ENCODE data around the gene DLK1.

The DLK1 gene

DNA sequence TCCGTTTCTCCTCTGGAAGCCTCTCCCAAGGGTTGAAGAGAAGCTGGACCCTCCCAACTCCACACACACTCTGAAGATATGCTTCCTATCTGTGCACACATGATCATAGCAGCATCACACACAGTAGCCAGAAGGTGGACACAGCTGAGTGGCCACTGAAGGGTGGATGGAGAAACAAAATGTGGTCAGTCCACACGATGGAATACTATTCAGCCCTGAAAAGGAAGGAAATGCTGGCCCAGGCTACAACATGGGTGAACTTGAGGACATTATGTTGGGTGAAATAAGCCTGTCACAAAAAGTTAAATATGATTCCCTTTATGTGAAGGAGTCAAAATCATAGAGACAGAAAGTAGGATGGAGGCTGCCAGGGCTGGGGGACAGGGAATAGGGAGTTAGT lies 43.9 kb upstream of the DLK1 start:
- H3K9me3 ChIP-seq (ENCODE audit: low read depth, low read length): no peaks in the 10 kb centered on the region
- no peak overlapping the region for H3K4me3 ChIP-seq
- no peak for DNase-seq (ENCODE audit: low read depth, low spot score)
- H3K9ac ChIP-seq (ENCODE audit: insufficient read length): no peak overlapping the region
- no peak for TF ChIP-seq FOXP2 (optimal IDR thresholded peaks at IDR 0.05; ENCODE audit: control extremely low read depth, extremely low read length, insufficient read depth)
- TF ChIP-seq POLR2AphosphoS5 (IDR thresholded peaks at IDR 0.05; ENCODE audit: borderline replicate concordance, low read depth, low read length): no peak
- no peak for TF ChIP-seq EZH2 (IDR thresholded peaks at IDR 0.05)
- no peaks in the 10 kb centered on the region for H3K36me3 ChIP-seq (ENCODE audit: insufficient read depth, low read length)
- H3K27ac ChIP-seq: no peak overlapping the region

DNA sequence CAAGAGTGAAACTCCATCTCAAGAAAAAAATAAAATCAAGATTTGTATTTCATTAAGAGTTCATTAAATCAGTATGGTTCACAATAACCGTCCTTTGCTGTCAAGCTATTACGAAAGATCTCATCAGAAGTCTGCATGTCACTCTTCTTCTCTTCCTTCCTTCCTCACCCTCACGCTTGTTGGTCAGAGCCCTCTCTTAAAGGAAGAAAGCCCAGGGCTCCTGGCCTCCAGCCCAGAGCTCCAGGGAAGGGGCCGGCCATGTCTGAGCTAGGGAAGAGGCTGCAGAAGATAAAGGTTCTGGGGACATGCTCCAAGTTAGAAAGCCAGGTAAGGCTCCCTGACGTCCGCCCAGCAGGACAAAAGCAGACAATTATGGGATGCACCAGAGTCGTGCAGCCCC lies 43.1 kb upstream of the DLK1 start:
- TF ChIP-seq FOXP2 (optimal IDR thresholded peaks at IDR 0.05; ENCODE audit: control extremely low read depth, extremely low read length, insufficient read depth) (no peak), POLR2AphosphoS5 (IDR thresholded peaks at IDR 0.05; ENCODE audit: borderline replicate concordance, low read depth, low read length) (no peak), EZH2 (IDR thresholded peaks at IDR 0.05) (no peak)
- no peak overlapping the region for H3K9ac ChIP-seq (ENCODE audit: insufficient read length)
- no peak for DNase-seq (ENCODE audit: low read depth, low spot score)
- no peaks in the 10 kb centered on the region for H3K9me3 ChIP-seq (ENCODE audit: low read depth, low read length)
- no peak overlapping the region for H3K27ac ChIP-seq
- no peaks in the 10 kb centered on the region for H3K36me3 ChIP-seq (ENCODE audit: insufficient read depth, low read length)
- no peak overlapping the region for H3K4me3 ChIP-seq

DNA sequence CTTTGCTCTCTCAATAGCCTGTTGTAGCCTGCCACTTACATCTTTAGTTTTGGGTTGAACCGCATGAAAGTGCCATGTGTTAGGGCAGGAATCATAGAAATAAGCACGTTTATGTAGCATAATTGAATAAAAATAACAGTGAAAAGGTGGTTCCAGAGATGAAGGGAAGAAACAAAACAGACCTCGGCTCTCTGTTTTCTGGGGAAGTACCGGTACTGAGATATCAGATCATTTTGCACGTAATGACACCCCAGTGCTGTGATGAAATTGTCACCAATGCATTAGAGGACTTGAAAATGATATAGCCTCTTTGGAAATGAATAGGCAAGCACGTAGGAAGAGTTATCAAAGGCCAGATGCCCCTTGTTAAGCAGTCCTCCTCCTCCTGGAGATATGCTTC lies 42.5 kb upstream of the DLK1 start:
- no peaks in the 10 kb centered on the region for H3K36me3 ChIP-seq (ENCODE audit: insufficient read depth, low read length)
- H3K9ac ChIP-seq (ENCODE audit: insufficient read length): no peak overlapping the region
- peak overlapping the region; percentile 8; the same call in 1 of the 2 replicates for H3K27ac ChIP-seq
- no peaks in the 10 kb centered on the region for H3K9me3 ChIP-seq (ENCODE audit: low read depth, low read length)
- no peak for DNase-seq (ENCODE audit: low read depth, low spot score)
- H3K4me3 ChIP-seq: no peak overlapping the region
- TF ChIP-seq FOXP2 (optimal IDR thresholded peaks at IDR 0.05; ENCODE audit: control extremely low read depth, extremely low read length, insufficient read depth): no peak
- no peak for TF ChIP-seq EZH2 (IDR thresholded peaks at IDR 0.05)
- no peak for TF ChIP-seq POLR2AphosphoS5 (IDR thresholded peaks at IDR 0.05; ENCODE audit: borderline replicate concordance, low read depth, low read length)

- Histone ChIP-seq H3K9ac (ENCODE audit: insufficient read length) (no peak overlapping the region), H3K4me3 (no peak overlapping the region), H3K9me3 (ENCODE audit: low read depth, low read length) (no peaks in the 10 kb centered on the region), H3K27ac (no peak overlapping the region), H3K36me3 (ENCODE audit: insufficient read depth, low read length) (no peaks in the 10 kb centered on the region)
- TF ChIP-seq EZH2 (IDR thresholded peaks at IDR 0.05) (no peak), POLR2AphosphoS5 (IDR thresholded peaks at IDR 0.05; ENCODE audit: borderline replicate concordance, low read depth, low read length) (no peak), FOXP2 (optimal IDR thresholded peaks at IDR 0.05; ENCODE audit: control extremely low read depth, extremely low read length, insufficient read depth) (no peak)
- no peak for DNase-seq (ENCODE audit: low read depth, low spot score)
These were observed 41.7 kb upstream of the DLK1 start for GRCh38 chr14:100684961-100685360.

DNA sequence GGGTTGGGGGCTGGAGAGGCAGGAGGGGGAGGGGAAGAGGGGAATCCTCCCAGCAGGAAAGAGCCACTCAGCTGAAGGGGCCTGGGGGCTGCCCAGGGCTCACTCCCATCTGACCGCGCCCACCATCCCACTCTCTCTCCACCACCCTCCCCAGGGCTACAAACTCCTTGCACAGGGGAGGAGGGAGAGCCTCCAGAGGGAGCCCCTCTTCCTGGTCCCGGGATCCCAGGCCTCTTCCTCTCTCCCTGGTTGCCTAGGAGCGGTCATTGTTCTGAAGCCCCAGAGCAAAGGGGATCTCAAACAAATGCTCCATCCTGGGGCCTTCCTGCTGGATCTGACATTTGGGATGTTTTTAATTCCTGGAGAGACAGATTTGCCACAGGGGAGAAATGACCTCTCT lies 39.8 kb upstream of the DLK1 start:
- Histone ChIP-seq H3K27ac (no peak overlapping the region), H3K9me3 (ENCODE audit: low read depth, low read length) (no peaks in the 10 kb centered on the region), H3K4me3 (no peak overlapping the region), H3K9ac (ENCODE audit: insufficient read length) (no peak overlapping the region), H3K36me3 (ENCODE audit: insufficient read depth, low read length) (no peaks in the 10 kb centered on the region)
- no peak for DNase-seq (ENCODE audit: low read depth, low spot score)
- no peak for TF ChIP-seq FOXP2 (optimal IDR thresholded peaks at IDR 0.05; ENCODE audit: control extremely low read depth, extremely low read length, insufficient read depth)
- no peak for TF ChIP-seq POLR2AphosphoS5 (IDR thresholded peaks at IDR 0.05; ENCODE audit: borderline replicate concordance, low read depth, low read length)
- TF ChIP-seq EZH2 (IDR thresholded peaks at IDR 0.05): no peak

- no peak overlapping the region for H3K27ac ChIP-seq
These were observed 39.3 kb upstream of the DLK1 start for GRCh38 chr14:100687386-100687785.

DNA sequence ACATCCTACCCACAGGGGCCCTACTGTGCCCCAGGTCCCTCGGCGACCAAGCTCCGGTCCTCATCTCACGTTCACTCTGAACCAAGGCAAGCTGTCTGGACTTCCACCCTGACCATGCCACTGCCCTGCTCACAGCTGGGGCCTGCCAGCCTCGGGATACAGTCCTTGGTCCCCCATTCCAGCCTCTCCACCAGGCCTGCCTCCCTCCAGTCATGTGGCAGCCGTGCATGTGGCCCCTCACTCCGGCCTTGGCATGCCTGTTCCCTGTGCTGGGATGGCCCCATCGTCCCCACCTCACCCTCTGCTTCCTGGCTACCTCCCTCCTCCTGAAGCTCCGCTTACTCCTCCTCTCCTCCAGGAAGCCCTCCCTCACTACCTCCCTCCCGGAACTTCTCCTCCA lies 38.6 kb upstream of the DLK1 start:
- H3K4me3 ChIP-seq: no peak overlapping the region

More at GRCh38 chr14:100687386-100687785, 39.3 kb upstream of the DLK1 start:
- H3K36me3 ChIP-seq (ENCODE audit: insufficient read depth, low read length): no peaks in the 10 kb centered on the region
- no peak for TF ChIP-seq FOXP2 (optimal IDR thresholded peaks at IDR 0.05; ENCODE audit: control extremely low read depth, extremely low read length, insufficient read depth)
- TF ChIP-seq POLR2AphosphoS5 (IDR thresholded peaks at IDR 0.05; ENCODE audit: borderline replicate concordance, low read depth, low read length): no peak
- no peak for TF ChIP-seq EZH2 (IDR thresholded peaks at IDR 0.05)
- H3K9me3 ChIP-seq (ENCODE audit: low read depth, low read length): no peaks in the 10 kb centered on the region
- DNase-seq (ENCODE audit: low read depth, low spot score): no peak
- no peak overlapping the region for H3K9ac ChIP-seq (ENCODE audit: insufficient read length)
- H3K4me3 ChIP-seq: no peak overlapping the region

GRCh38 chr14:100688598-100689461 lies 37.9 kb upstream of the DLK1 start:
- Histone ChIP-seq H3K9me3 (ENCODE audit: low read depth, low read length) (no peaks in the 10 kb centered on the region), H3K36me3 (ENCODE audit: insufficient read depth, low read length) (no peaks in the 10 kb centered on the region), H3K9ac (ENCODE audit: insufficient read length) (no peak overlapping the region), H3K4me3 (no peak overlapping the region), H3K27ac (peak overlapping the region; percentile 43; the same call in 1 of the 2 replicates)
- DNase-seq (ENCODE audit: low read depth, low spot score): no peak
- no peak for TF ChIP-seq FOXP2 (optimal IDR thresholded peaks at IDR 0.05; ENCODE audit: control extremely low read depth, extremely low read length, insufficient read depth)

More for the DNA sequence above, 38.6 kb upstream of the DLK1 start:
- Histone ChIP-seq H3K36me3 (ENCODE audit: insufficient read depth, low read length) (no peaks in the 10 kb centered on the region), H3K9ac (ENCODE audit: insufficient read length) (no peak overlapping the region), H3K9me3 (ENCODE audit: low read depth, low read length) (no peaks in the 10 kb centered on the region), H3K27ac (no peak overlapping the region)
- no peak for DNase-seq (ENCODE audit: low read depth, low spot score)
- TF ChIP-seq EZH2 (IDR thresholded peaks at IDR 0.05): no peak
- TF ChIP-seq FOXP2 (optimal IDR thresholded peaks at IDR 0.05; ENCODE audit: control extremely low read depth, extremely low read length, insufficient read depth): no peak
- no peak for TF ChIP-seq POLR2AphosphoS5 (IDR thresholded peaks at IDR 0.05; ENCODE audit: borderline replicate concordance, low read depth, low read length)

Measured in SK-N-MC (cell line).